Osteoblast (primary cell): ENCODE measurements around the gene TEC. TPM values are rescaled to one million over a fixed set of nuclear protein-coding genes. Genes with fewer than 3 reads are reported as not detected.

Source experiments
- DNase-seq: peaks from one replicate; pipeline ENCODE4 v3.0.0; 2011; ENCODE audit warnings: low spot score, mixed read lengths; ENCODE audit not compliant: insufficient read length; ENCODE audit errors: missing footprints
- H2AFZ ChIP-seq: 2 replicates; pipeline ENCODE4 v1.6.0; 2011; ENCODE audit warnings: mild to moderate bottlenecking, low read length
- H3K27ac ChIP-seq: 2 replicates; pipeline ENCODE4 v1.5.1; 2011; ENCODE audit warnings: mild to moderate bottlenecking, low read depth, low read length, moderate library complexity
- H3K27me3 ChIP-seq: 2 replicates; pipeline ENCODE4 v1.6.0; 2012; ENCODE audit warnings: mild to moderate bottlenecking, control low read depth, inconsistent platforms, low read length, moderate library complexity; ENCODE audit not compliant: insufficient read depth
- H3K36me3 ChIP-seq: 2 replicates; pipeline ENCODE4 v1.5.1; 2011; ENCODE audit warnings: mild to moderate bottlenecking, low read length, control low read depth, moderate library complexity; ENCODE audit not compliant: insufficient read depth
- H3K4me1 ChIP-seq: 2 replicates; pipeline ENCODE4 v1.5.1; 2011; ENCODE audit warnings: mild to moderate bottlenecking, low read length, control low read depth, moderate library complexity; ENCODE audit not compliant: insufficient read depth
- H3K4me2 ChIP-seq: 2 replicates; pipeline ENCODE4 v1.6.0; 2011; ENCODE audit warnings: mild to moderate bottlenecking, low read length; ENCODE audit not compliant: insufficient read depth
- H3K4me3 ChIP-seq: fragments of 200-600 bp; sonication (generic); 3 replicates; pipeline ENCODE4 v1.5.1; 2012; ENCODE audit warnings: mild to moderate bottlenecking, low read length, inconsistent platforms; ENCODE audit not compliant: insufficient read depth
- H3K79me2 ChIP-seq: 2 replicates; pipeline ENCODE4 v1.6.0; 2012; ENCODE audit warnings: mild to moderate bottlenecking, low read length, control low read depth, inconsistent platforms; ENCODE audit not compliant: insufficient read depth
- H3K9me3 ChIP-seq: 2 replicates; pipeline ENCODE4 v1.5.1; 2011; ENCODE audit warnings: low read depth, low read length, control low read depth
- H4K20me1 ChIP-seq: 2 replicates; pipeline ENCODE4 v1.6.0; 2012; ENCODE audit warnings: mild to moderate bottlenecking, low read length, control low read depth; ENCODE audit not compliant: insufficient read depth
- CTCF ChIP-seq: IDR thresholded peaks from 2 replicates; pipeline ENCODE4 v1.5.1; 2011; ENCODE audit warnings: mild to moderate bottlenecking, low read depth, low read length, moderate library complexity; ENCODE audit errors: extremely low read depth
- total RNA-seq: library from RNA; depleted of rRNA; stranded (reverse); fragments of >200 nt; gene quantifications from 2 replicates; pipeline ENCODE4 v1.2.3, GENCODE V29; 2012

TEC gene
- total RNA-seq, 1 donor, result 1.8 TPM

GRCh38 chr4:48234575-48234974, 35.1 kb downstream of the TEC start:
- no peak overlapping the region for H3K4me3 ChIP-seq
- no peaks in the 10 kb centered on the region for H3K27me3 ChIP-seq
- no peaks in the 10 kb centered on the region for H3K36me3 ChIP-seq
- no peaks in the 10 kb centered on the region for H3K79me2 ChIP-seq
- no peak overlapping the region for H3K27ac ChIP-seq
- no peaks in the 10 kb centered on the region for H3K4me1 ChIP-seq
- DNase-seq, result no peak
- H2AFZ ChIP-seq, result no peak overlapping the region
- TF ChIP-seq CTCF, result no peak
- no peak overlapping the region for H3K4me2 ChIP-seq
- H4K20me1 ChIP-seq, result no peaks in the 10 kb centered on the region
- no peaks in the 10 kb centered on the region for H3K9me3 ChIP-seq

- Histone ChIP-seq H3K27ac (no peak overlapping the region), H4K20me1 (no peaks in the 10 kb centered on the region), H2AFZ (no peak overlapping the region), H3K36me3 (no peaks in the 10 kb centered on the region), H3K4me1 (peaks cover 3% of the 10 kb centered on the region), H3K27me3 (no peaks in the 10 kb centered on the region), H3K79me2 (no peaks in the 10 kb centered on the region), H3K4me3 (no peak overlapping the region), H3K4me2 (no peak overlapping the region), H3K9me3 (no peaks in the 10 kb centered on the region)
- TF ChIP-seq CTCF, result no peak
- no peak for DNase-seq
Observed at GRCh38 chr4:48228949-48229348, 40.7 kb downstream of the TEC start.

GRCh38 chr4:48227662-48228061, 42.0 kb downstream of the TEC start:
- Histone ChIP-seq H3K79me2 (no peaks in the 10 kb centered on the region), H3K36me3 (no peaks in the 10 kb centered on the region), H4K20me1 (no peaks in the 10 kb centered on the region), H3K4me2 (no peak overlapping the region), H3K9me3 (no peaks in the 10 kb centered on the region), H2AFZ (no peak overlapping the region), H3K4me3 (no peak overlapping the region), H3K4me1 (peaks cover 6% of the 10 kb centered on the region), H3K27me3 (no peaks in the 10 kb centered on the region), H3K27ac (no peak overlapping the region)
- no peak for DNase-seq
- TF ChIP-seq CTCF, result no peak

GRCh38 chr4:48226199-48226598, 43.4 kb downstream of the TEC start:
- no peaks in the 10 kb centered on the region for H3K9me3 ChIP-seq
- H4K20me1 ChIP-seq, result no peaks in the 10 kb centered on the region
- H3K36me3 ChIP-seq, result no peaks in the 10 kb centered on the region
- no peak overlapping the region for H2AFZ ChIP-seq
- H3K4me2 ChIP-seq, result no peak overlapping the region
- H3K27me3 ChIP-seq, result no peaks in the 10 kb centered on the region
- no peak overlapping the region for H3K27ac ChIP-seq
- DNase-seq, result no peak
- peaks cover 6% of the 10 kb centered on the region for H3K4me1 ChIP-seq
- no peak overlapping the region for H3K4me3 ChIP-seq
- no peaks in the 10 kb centered on the region for H3K79me2 ChIP-seq
- no peak for TF ChIP-seq CTCF
